Type B pancreatic cell (in vitro differentiated cells): ENCODE measurements around the gene WDFY2. TPM values are rescaled to one million over a fixed set of nuclear protein-coding genes. Genes with fewer than 3 reads are reported as not detected.

ENCODE experiments used
- DNase-seq: peaks from one replicate; pipeline ENCODE4 v3.0.0; 2021; ENCODE audit warnings: mixed read lengths; ENCODE audit not compliant: unreplicated experiment; ENCODE audit errors: extremely low spot score
- H3K27ac Mint-ChIP-seq: 2 replicates; pipeline ENCODE4 v1.8.0; 2021; ENCODE audit warnings: mild to moderate bottlenecking, mixed read lengths
- H3K27me3 Mint-ChIP-seq: 2 replicates; pipeline ENCODE4 v1.8.0; 2021; ENCODE audit warnings: mixed read lengths
- H3K36me3 Mint-ChIP-seq: 2 replicates; pipeline ENCODE4 v1.8.0; 2021; ENCODE audit warnings: mixed read lengths
- H3K4me1 Mint-ChIP-seq: one replicate; pipeline ENCODE4 v1.8.0; 2021; ENCODE audit warnings: mixed read lengths; ENCODE audit not compliant: unreplicated experiment
- H3K4me3 Mint-ChIP-seq: 2 replicates; pipeline ENCODE4 v1.8.0; 2021; ENCODE audit warnings: mild to moderate bottlenecking, mixed read lengths
- H3K9me3 Mint-ChIP-seq: 2 replicates; pipeline ENCODE4 v1.8.0; 2021; ENCODE audit warnings: mixed read lengths
- CTCF ChIP-seq: fragments of 200-600 bp; sonication (generic); conservative IDR thresholded peaks from 2 replicates; pipeline ENCODE4 v1.5.0; 2021; ENCODE audit warnings: antibody characterized with exemption, mild to moderate bottlenecking
- long read RNA-seq: library from polyadenylated mRNA; unstranded; transcript quantifications from one replicate; pipeline ENCODE4 v2.0.0, GENCODE V29; 2020
- total RNA-seq: library from RNA; stranded (reverse); gene quantifications from 2 replicates; pipeline ENCODE4 v1.2.1, GENCODE V29; 2021; ENCODE audit warnings: low replicate concordance

The WDFY2 gene
- total RNA-seq = 17.5 and 20.3 TPM in 2 replicates
- long read RNA-seq, full-length matches to known transcripts = 66 of 119 reads
- long read RNA-seq, partial matches to known transcripts = 12 of 119 reads
- long read RNA-seq, other reads (novel, unspliced or antisense) = 41 of 119 reads

GRCh38 chr13:51583875-51584730 lies at the start of gene WDFY2:
TSS of gene WDFY2 (plus strand) at chr13:51584462. CDS start at chr13:51584688, 226 bp downstream.
- H3K36me3 Mint-ChIP-seq = no peaks in the 10 kb centered on the region
- peak within 1 kb of the TSS; percentile 93 for H3K27ac Mint-ChIP-seq
- TF ChIP-seq CTCF = peak; percentile 21
- no peaks in the 10 kb centered on the region for H3K9me3 Mint-ChIP-seq
- peak; percentile 99 for DNase-seq
- H3K4me3 Mint-ChIP-seq = peak within 1 kb of the TSS; percentile 94
- no peaks in the 10 kb centered on the region for H3K27me3 Mint-ChIP-seq
- H3K4me1 Mint-ChIP-seq = peaks cover 33% of the 10 kb centered on the region

GRCh38 chr13:51538591-51539179 lies 45.6 kb upstream of the WDFY2 start:
- no peak overlapping the region for H3K27ac Mint-ChIP-seq
- no peak for TF ChIP-seq CTCF
- H3K9me3 Mint-ChIP-seq = no peaks in the 10 kb centered on the region
- H3K4me1 Mint-ChIP-seq = peaks cover 37% of the 10 kb centered on the region
- no peak overlapping the region for H3K4me3 Mint-ChIP-seq
- H3K27me3 Mint-ChIP-seq = no peaks in the 10 kb centered on the region
- DNase-seq = no peak
- no peaks in the 10 kb centered on the region for H3K36me3 Mint-ChIP-seq

- no peak for TF ChIP-seq CTCF
- Mint-ChIP-seq H3K27me3 (no peaks in the 10 kb centered on the region), H3K9me3 (no peaks in the 10 kb centered on the region), H3K27ac (no peak overlapping the region), H3K4me1 (peaks cover 37% of the 10 kb centered on the region), H3K4me3 (no peak overlapping the region), H3K36me3 (no peaks in the 10 kb centered on the region)
- DNase-seq = no peak
Observed at GRCh38 chr13:51539887-51540286, 44.4 kb upstream of the WDFY2 start.

- Mint-ChIP-seq H3K27me3 (no peaks in the 10 kb centered on the region), H3K4me3 (no peak overlapping the region), H3K36me3 (no peaks in the 10 kb centered on the region), H3K9me3 (no peaks in the 10 kb centered on the region), H3K4me1 (peaks cover 37% of the 10 kb centered on the region), H3K27ac (no peak overlapping the region)
- TF ChIP-seq CTCF = no peak
- DNase-seq = no peak
Observed at GRCh38 chr13:51541037-51541436, 43.2 kb upstream of the WDFY2 start.

GRCh38 chr13:51541809-51542258 lies 42.4 kb upstream of the WDFY2 start:
- H3K4me3 Mint-ChIP-seq = peak overlapping the region; percentile 11
- no peaks in the 10 kb centered on the region for H3K27me3 Mint-ChIP-seq
- no peaks in the 10 kb centered on the region for H3K9me3 Mint-ChIP-seq
- H3K36me3 Mint-ChIP-seq = no peaks in the 10 kb centered on the region
- no peak for DNase-seq
- peaks cover 37% of the 10 kb centered on the region for H3K4me1 Mint-ChIP-seq
- H3K27ac Mint-ChIP-seq = peak overlapping the region; percentile 67
- no peak for TF ChIP-seq CTCF
